Vagina (tissue), 2 donors: ENCODE results near the gene MAN2B2.

Experiments
- CTCF ChIP-seq, 3 experiments: fragments of 450-650 bp in 2 of 3; fragments of 200-600 bp in 1 of 3; sonication (generic) in 1 of 3; IDR thresholded peaks; one replicate each; pipeline ENCODE4 v1.5.1; 2017 to 2019; ENCODE audit warnings: antibody characterized with exemption in 3 of 3, mild to moderate bottlenecking in 2 of 3, moderate library complexity in 2 of 3
- POLR2A ChIP-seq, 2 donors: fragments of 450-650 bp; IDR thresholded peaks; one replicate each; pipeline ENCODE4 v1.6.1; 2017; ENCODE audit warnings: antibody characterized with exemption in 2 of 2, mild to moderate bottlenecking in 2 of 2, moderate library complexity in 2 of 2
- POLR2AphosphoS5 ChIP-seq, 2 donors: sonication (generic); formaldehyde crosslinking; IDR thresholded peaks; one replicate each; pipeline ENCODE4 v1.9.0; 2017; ENCODE audit warnings: antibody characterized with exemption in 2 of 2, mild to moderate bottlenecking in 2 of 2, low read depth in 1 of 2; ENCODE audit not compliant: insufficient read depth in 1 of 2

GRCh38 chr4:6619466-6620255, 44.7 kb downstream of the MAN2B2 start:
- no peak for TF ChIP-seq CTCF (IDR thresholded peaks at IDR 0.05)
- no peak for TF ChIP-seq POLR2A (IDR thresholded peaks at IDR 0.05)
- no peak for TF ChIP-seq POLR2AphosphoS5 (IDR thresholded peaks at IDR 0.05; ENCODE audit: insufficient read depth in 1 of 2, low read depth in 1 of 2)
